ENCODE results near the gene MAPKAPK3.
"Not testable (repeated sequence)": the region's sequence is repeated elsewhere in the genome, so short reads cannot be mapped to it uniquely, and the experiment has no call there.

The MAPKAPK3 gene

DNA sequence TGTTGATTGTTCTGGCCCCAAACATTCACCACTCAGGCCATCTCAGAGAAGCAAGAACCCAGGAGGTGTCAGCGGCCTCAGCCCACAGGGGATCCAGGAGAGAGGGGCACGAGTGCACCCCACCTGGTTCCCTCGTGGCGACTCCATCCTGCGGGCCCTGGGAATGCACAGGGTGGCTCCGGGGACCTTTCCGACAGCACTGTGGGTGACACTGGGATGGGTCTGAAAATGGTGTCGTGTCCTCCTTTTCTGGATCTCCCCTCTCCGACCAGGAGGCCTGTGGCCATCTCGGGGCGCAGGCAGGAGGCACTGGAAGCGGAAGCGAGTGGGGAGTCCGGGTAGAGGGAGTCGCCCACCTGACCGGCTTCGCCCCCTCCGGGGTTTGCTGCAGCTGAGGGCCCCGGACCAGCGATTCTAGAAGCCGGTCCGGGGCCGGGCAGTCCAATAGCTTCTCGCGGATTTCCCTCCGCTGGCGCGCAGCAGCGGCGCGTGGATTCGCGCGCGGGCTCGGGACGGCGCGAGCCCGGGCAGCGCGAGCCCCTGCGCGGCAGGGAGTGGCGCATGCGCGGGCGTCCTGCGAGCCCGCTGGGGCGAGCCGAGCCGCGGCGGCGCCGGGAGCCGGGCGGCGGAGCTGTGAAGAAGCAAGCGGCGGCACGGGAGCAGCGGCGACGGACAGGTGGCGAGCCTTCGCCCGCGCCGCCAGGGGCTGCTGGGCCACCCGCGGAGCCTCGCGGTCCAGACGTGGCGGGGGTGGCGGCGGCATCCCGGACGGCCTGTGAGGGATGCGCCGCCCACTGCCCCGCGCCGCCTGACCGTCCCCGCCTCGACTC is 57.6 kb downstream of the MAPKAPK3 start, which contains the start of gene DOCK3:
DOCK3 (plus strand) TSS at position 579 of the 830 bp plus-strand sequence. CDS start 337 bp downstream, outside the sequence.
- TF ChIP-seq CTCF (IDR thresholded peaks at IDR 0.05; ENCODE audit: unreplicated experiment in 3 of 3) = no peak
- no peaks in the 10 kb centered on the region for H3K9me3 Mint-ChIP-seq

DNA sequence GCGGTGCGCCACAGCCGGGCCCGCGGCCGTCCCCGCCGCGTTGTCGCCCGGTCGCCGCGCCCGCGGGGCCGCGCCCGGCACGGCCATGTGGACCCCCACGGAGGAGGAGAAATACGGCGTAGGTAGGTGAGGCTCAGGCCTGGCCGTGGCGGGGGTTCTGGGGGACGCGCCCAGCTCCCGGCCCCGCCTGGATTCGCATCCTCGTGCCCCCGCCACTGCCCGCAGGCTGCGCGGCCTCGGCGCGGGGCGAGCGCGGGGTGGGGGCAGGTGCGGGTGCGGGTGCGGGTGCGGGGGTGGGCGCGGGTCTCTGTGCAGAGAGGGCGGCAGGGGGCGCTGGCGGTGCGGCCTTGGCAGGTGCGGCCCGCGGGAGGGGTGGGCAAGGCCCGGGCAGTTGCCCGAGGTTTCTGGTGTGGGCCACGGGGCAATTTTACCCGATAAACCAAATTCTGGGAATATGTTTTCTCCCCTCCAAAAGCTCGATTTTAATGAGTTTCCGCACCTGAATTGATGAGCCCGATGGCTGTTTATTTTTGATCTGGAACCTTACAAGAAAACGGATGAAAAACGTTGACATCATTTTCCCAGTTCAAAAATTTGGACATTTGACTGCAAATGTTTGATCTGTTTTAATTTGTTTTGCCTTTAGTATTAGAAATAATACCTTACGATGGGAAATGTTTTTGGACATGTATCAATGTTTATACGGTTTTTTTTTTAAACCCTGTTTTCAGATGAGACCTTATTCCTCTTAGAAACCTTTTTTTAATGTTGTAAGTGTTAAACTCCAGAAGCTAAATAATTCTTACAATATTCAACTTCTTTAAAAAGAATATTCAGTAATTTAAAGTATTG is 58.5 kb downstream of the MAPKAPK3 start:
- H3K27me3 Mint-ChIP-seq (ENCODE audit: low read depth) = peaks cover 89% of the 10 kb centered on the region
- H3K27ac Mint-ChIP-seq = no peak overlapping the region
- peak; percentile 23 to 50 (median 40) for TF ChIP-seq CTCF (IDR thresholded peaks at IDR 0.05; ENCODE audit: unreplicated experiment in 3 of 3)

More for the DNA sequence above, 57.6 kb downstream of the MAPKAPK3 start, which contains the start of gene DOCK3:
- Mint-ChIP-seq H3K27me3 (ENCODE audit: low read depth) (peaks cover 91% of the 10 kb centered on the region), H3K4me1 (peaks cover 4% of the 10 kb centered on the region), H3K4me3 (peak within 1 kb of the TSS; percentile 75 to 81 (median 76)), H3K27ac (no peak within 1 kb of the TSS), H3K36me3 (ENCODE audit: low read depth) (no peaks in the 10 kb centered on the region)

DNA sequence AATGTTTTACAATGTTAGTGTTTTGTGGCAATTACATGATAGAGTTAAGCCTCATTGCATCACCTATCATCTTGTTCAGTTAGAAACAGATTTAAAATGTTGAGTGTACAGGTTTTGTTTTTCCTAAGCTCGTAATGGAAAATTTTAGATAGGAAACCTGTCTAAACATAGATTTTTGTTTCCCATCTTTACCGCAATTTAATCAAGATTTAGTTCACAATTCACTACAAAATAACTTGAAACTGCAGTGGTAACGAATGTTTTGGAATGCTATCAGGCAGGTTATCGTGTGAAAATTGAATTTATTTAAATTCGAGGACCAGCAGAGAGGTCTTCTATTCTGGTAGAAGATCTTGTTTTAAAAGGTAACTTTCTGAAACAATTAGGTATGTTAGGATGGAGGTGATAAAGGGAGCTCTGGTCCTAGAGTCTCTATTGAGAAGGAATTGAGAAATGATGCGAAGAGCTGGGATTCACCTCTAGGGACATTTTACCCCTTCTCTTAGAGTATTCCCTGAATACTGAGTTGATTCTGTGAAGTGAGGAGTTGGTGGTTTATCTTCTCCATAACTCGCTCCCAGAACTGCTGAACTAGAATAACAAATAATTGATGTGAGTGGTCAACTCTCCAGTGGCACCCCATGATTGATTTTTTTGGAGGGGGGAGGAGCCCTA is 59.2 kb downstream of the MAPKAPK3 start:
- H3K27me3 Mint-ChIP-seq (ENCODE audit: low read depth) = peaks cover 89% of the 10 kb centered on the region
- peak overlapping the region in 2 of 3 experiments; percentile 8 to 31 for H3K4me3 Mint-ChIP-seq
- no peaks in the 10 kb centered on the region for H3K9me3 Mint-ChIP-seq
- H3K27ac Mint-ChIP-seq = no peak overlapping the region
- no peaks in the 10 kb centered on the region for H3K36me3 Mint-ChIP-seq (ENCODE audit: low read depth)
- H3K4me1 Mint-ChIP-seq = peaks cover 4% of the 10 kb centered on the region
- TF ChIP-seq CTCF (IDR thresholded peaks at IDR 0.05; ENCODE audit: unreplicated experiment in 3 of 3) = no peak

More for the DNA sequence above, 58.5 kb downstream of the MAPKAPK3 start:
- H3K9me3 Mint-ChIP-seq = no peaks in the 10 kb centered on the region
- no peaks in the 10 kb centered on the region for H3K36me3 Mint-ChIP-seq (ENCODE audit: low read depth)
- peaks cover 4% of the 10 kb centered on the region for H3K4me1 Mint-ChIP-seq
- H3K4me3 Mint-ChIP-seq = peak overlapping the region; percentile 72 to 81 (median 74)

DNA sequence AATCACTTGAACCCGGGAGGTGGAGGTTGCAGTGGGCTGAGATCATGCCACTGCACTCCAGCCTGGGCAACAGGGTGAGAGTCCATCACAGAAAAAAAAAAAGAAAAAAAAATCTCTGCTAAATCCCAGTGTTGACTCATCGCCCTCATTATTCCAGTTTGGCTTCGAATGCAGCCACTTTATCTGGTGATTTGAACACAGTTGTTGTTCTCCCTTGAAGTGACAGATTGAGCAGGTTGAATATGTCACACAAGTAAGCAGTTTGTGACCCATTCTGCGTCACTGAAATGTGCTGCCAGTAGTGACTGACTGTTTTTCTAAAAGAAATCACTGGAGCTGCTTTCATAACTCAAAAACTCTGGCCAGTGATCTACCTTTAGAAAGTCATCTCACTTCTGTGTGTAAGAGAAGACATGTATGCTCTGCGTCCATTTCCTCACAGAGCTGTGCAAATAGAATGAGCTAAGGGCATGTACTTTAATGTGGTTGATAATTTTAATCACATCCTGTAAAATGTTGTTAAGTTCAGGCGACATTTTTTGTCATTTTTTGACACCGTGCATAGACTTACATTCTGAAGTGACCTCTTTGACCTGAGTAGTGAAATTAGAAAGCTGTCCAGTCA is 70.3 kb downstream of the MAPKAPK3 start:
- no peak for TF ChIP-seq CTCF (IDR thresholded peaks at IDR 0.05; ENCODE audit: unreplicated experiment in 3 of 3)
- Mint-ChIP-seq H3K4me3 (no peak overlapping the region), H3K27me3 (ENCODE audit: low read depth) (peaks cover 39% of the 10 kb centered on the region), H3K4me1 (no peaks in the 10 kb centered on the region), H3K36me3 (ENCODE audit: low read depth) (no peaks in the 10 kb centered on the region), H3K27ac (no peak overlapping the region), H3K9me3 (peaks cover 4% of the 10 kb centered on the region)

- H3K9me3 Mint-ChIP-seq = peaks cover 4% of the 10 kb centered on the region
- peaks cover 40% of the 10 kb centered on the region for H3K27me3 Mint-ChIP-seq (ENCODE audit: low read depth)
- H3K4me1 Mint-ChIP-seq = no peaks in the 10 kb centered on the region
- H3K36me3 Mint-ChIP-seq (ENCODE audit: low read depth) = no peaks in the 10 kb centered on the region
- H3K4me3 Mint-ChIP-seq = no peak overlapping the region
- no peak overlapping the region for H3K27ac Mint-ChIP-seq
- TF ChIP-seq CTCF (IDR thresholded peaks at IDR 0.05; ENCODE audit: unreplicated experiment in 3 of 3) = no peak
Observed at GRCh38 chr3:50687916-50688315, 71.0 kb downstream of the MAPKAPK3 start.

- H3K27ac Mint-ChIP-seq; H3K9me3 Mint-ChIP-seq; H3K36me3 Mint-ChIP-seq (ENCODE audit: low read depth); H3K4me1 Mint-ChIP-seq; H3K4me3 Mint-ChIP-seq: not testable (repeated sequence)
- peaks cover 42% of the 10 kb centered on the region for H3K27me3 Mint-ChIP-seq (ENCODE audit: low read depth)
Observed at GRCh38 chr3:50688602-50689001, 71.7 kb downstream of the MAPKAPK3 start.
